ENCODE data around the gene UBE2QL1. TPM values are rescaled to one million over a fixed set of nuclear protein-coding genes. Genes with fewer than 3 reads are reported as not detected.

The UBE2QL1 gene
- total RNA-seq, 2 donors from 2014 or later: 0.33 to 0.78 TPM

- no peaks in the 10 kb centered on the region for H3K9me3 ChIP-seq
- 61 to 67% methylated on average over 13 of the region's 13 CpGs for WGBS, 2 donors
- DNase-seq (no peak), ATAC-seq (no peak)
- intact Hi-C loops (cut with DNase I): no loop called here
- no peaks in the 10 kb centered on the region for H3K4me1 ChIP-seq
- TF ChIP-seq, protein P1, sequence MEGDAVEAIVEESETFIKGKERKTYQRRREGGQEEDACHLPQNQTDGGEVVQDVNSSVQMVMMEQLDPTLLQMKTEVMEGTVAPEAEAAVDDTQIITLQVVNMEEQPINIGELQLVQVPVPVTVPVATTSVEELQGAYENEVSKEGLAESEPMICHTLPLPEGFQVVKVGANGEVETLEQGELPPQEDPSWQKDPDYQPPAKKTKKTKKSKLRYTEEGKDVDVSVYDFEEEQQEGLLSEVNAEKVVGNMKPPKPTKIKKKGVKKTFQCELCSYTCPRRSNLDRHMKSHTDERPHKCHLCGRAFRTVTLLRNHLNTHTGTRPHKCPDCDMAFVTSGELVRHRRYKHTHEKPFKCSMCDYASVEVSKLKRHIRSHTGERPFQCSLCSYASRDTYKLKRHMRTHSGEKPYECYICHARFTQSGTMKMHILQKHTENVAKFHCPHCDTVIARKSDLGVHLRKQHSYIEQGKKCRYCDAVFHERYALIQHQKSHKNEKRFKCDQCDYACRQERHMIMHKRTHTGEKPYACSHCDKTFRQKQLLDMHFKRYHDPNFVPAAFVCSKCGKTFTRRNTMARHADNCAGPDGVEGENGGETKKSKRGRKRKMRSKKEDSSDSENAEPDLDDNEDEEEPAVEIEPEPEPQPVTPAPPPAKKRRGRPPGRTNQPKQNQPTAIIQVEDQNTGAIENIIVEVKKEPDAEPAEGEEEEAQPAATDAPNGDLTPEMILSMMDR (IDR thresholded peaks at IDR 0.05): no peak
- no peak for TF ChIP-seq POLR2A (IDR thresholded peaks at IDR 0.05)
- H3K27ac ChIP-seq: no peak overlapping the region
- peaks cover 0 to 1% of the 10 kb centered on the region in 2 donors for H3K27me3 ChIP-seq
- no peak overlapping the region for H3K4me3 ChIP-seq
- no peaks in the 10 kb centered on the region for H3K36me3 ChIP-seq (replicated peaks in 1 of 2; ENCODE audit: insufficient read depth in 1 of 2, low read depth in 2 of 2)
Observed at GRCh38 chr5:6455571-6456200, 7.0 kb downstream of the UBE2QL1 start.

GRCh38 chr5:6456766-6457370 is 8.2 kb downstream of the UBE2QL1 start:
- no peaks in the 10 kb centered on the region for H3K9me3 ChIP-seq
- no peaks in the 10 kb centered on the region for H3K36me3 ChIP-seq (replicated peaks in 1 of 2; ENCODE audit: insufficient read depth in 1 of 2, low read depth in 2 of 2)
- no peak overlapping the region for H3K4me3 ChIP-seq
- ATAC-seq (no peak), DNase-seq (no peak)
- no peak overlapping the region for H3K27ac ChIP-seq
- no peaks in the 10 kb centered on the region for H3K27me3 ChIP-seq
- H3K4me1 ChIP-seq: no peaks in the 10 kb centered on the region
- no peak for TF ChIP-seq POLR2A (IDR thresholded peaks at IDR 0.05)
- TF ChIP-seq, protein P1 (IDR thresholded peaks at IDR 0.05): no peak
- intact Hi-C loops (cut with DNase I): no loop called here
- WGBS, 2 donors: 70 to 71% methylated on average over 5 to 6 of the region's 6 CpGs

DNA sequence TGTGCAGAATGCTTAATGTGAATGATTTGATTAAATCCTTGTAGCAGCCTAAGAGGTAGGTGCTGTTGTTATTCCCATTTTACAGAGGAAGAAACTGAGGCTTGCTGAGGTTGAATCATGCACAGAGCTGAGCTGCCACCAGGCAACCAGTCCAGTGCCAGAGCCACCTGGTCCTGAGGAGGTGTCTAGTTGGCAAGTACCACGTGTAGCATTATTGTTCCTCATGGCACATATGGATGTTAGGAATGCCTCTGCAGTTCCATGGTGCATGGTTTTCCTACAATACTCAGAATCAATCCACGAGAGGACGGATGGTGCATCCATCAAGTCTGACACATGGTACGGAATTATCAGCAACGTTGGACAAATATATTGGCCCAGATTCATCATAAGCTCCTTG is 8.9 kb downstream of the UBE2QL1 start:
- ATAC-seq (no peak), DNase-seq (no peak)
- Histone ChIP-seq H3K4me3 (no peak overlapping the region), H3K9me3 (no peaks in the 10 kb centered on the region), H3K36me3 (replicated peaks in 1 of 2; ENCODE audit: insufficient read depth in 1 of 2, low read depth in 2 of 2) (no peaks in the 10 kb centered on the region), H3K4me1 (no peaks in the 10 kb centered on the region), H3K27ac (no peak overlapping the region), H3K27me3 (no peaks in the 10 kb centered on the region)
- intact Hi-C loops (cut with DNase I): no loop called here
- TF ChIP-seq POLR2A (IDR thresholded peaks at IDR 0.05): no peak
- TF ChIP-seq, protein P1 (IDR thresholded peaks at IDR 0.05): no peak
- WGBS, 2 donors: 28 to 32% methylated on average over 5 of the region's 5 CpGs

- 70 to 77% methylated on average over 3 to 4 of the region's 4 CpGs for WGBS, 2 donors
Observed at GRCh38 chr5:6458833-6459232, 10.2 kb downstream of the UBE2QL1 start.

More at GRCh38 chr5:6458833-6459232, 10.2 kb downstream of the UBE2QL1 start:
- H3K27me3 ChIP-seq: no peaks in the 10 kb centered on the region
- H3K4me3 ChIP-seq: no peak overlapping the region
- H3K4me1 ChIP-seq: no peaks in the 10 kb centered on the region
- DNase-seq (no peak), ATAC-seq (no peak)
- H3K9me3 ChIP-seq: no peaks in the 10 kb centered on the region
- H3K27ac ChIP-seq: no peak overlapping the region
- no peak for TF ChIP-seq POLR2A (IDR thresholded peaks at IDR 0.05)
- TF ChIP-seq, protein P1 (IDR thresholded peaks at IDR 0.05): no peak
- intact Hi-C loops (cut with DNase I): no loop called here
- no peaks in the 10 kb centered on the region for H3K36me3 ChIP-seq (replicated peaks in 1 of 2; ENCODE audit: insufficient read depth in 1 of 2, low read depth in 2 of 2)

All from body of pancreas (tissue), 4 donors.